ENCODE data around the gene CDK19. TPM values are rescaled to one million over a fixed set of nuclear protein-coding genes. Genes with fewer than 3 reads are reported as not detected.

Gene CDK19
- total and polyA plus RNA-seq, 10 of the 15 experiments (the other 5 are each of a cell fraction or from before 2014, with no cell fraction given) = 4.6 to 21.4 (median 12.4) TPM

GRCh38 chr6:110573136-110573535 lies 242.1 kb downstream of the CDK19 start:
- BruUV-seq (replicated peaks) = no TSS peak
- Histone ChIP-seq H2AFZ (ENCODE audit: control insufficient read depth, low read depth, low read length) (no peak overlapping the region), H3K9me3 (replicated peaks; ENCODE audit: control insufficient read depth, insufficient read depth, low read length) (no peaks in the 10 kb centered on the region), H3K79me2 (ENCODE audit: control insufficient read depth, insufficient read depth, low read length) (no peaks in the 10 kb centered on the region), H3K4me3 (no peak overlapping the region), H4K20me1 (ENCODE audit: control insufficient read depth, insufficient read depth) (no peaks in the 10 kb centered on the region), H3K9ac (ENCODE audit: control insufficient read depth, insufficient read depth, low read length) (no peak overlapping the region), H3K27me3 (replicated peaks in 1 of 2; ENCODE audit: control insufficient read depth in 2 of 2, insufficient read depth in 2 of 2, low read length in 1 of 2) (no peaks in the 10 kb centered on the region), H3K4me1 (ENCODE audit: control insufficient read depth, insufficient read depth, low read length) (no peaks in the 10 kb centered on the region), H3K36me3 (ENCODE audit: control insufficient read depth in 2 of 2, insufficient read depth in 2 of 2, low read length in 1 of 2) (no peaks in the 10 kb centered on the region), H3K4me2 (ENCODE audit: control insufficient read depth, insufficient read depth) (no peak overlapping the region), H3K27ac (ENCODE audit: control insufficient read depth, insufficient read depth) (no peak overlapping the region)
- ChIA-PET POLR2A (no interaction called here), CTCF (no interaction called here), RAD21 (ENCODE audit: unreplicated experiment) (no interaction called here), SMC1A (ENCODE audit: uncharacterized antibody, unreplicated experiment) (interaction anchor here (0.7 kb wide), 1 partner anchor 317 kb away, joined by 3 read pairs; no protein-coding TSS in a partner anchor)
- TF ChIP-seq CHD2 (IDR thresholded peaks at IDR 0.05; ENCODE audit: borderline replicate concordance, low read depth, low read length) (no peak), CHD4 (IDR thresholded peaks at IDR 0.05) (no peak), ELK1 (IDR thresholded peaks at IDR 0.05; ENCODE audit: low read depth, low read length) (no peak), MYB (IDR thresholded peaks at IDR 0.05; ENCODE audit: borderline replicate concordance, low read depth, low read length) (no peak), NFXL1 (IDR thresholded peaks at IDR 0.05; ENCODE audit: borderline replicate concordance) (no peak), RELA (IDR thresholded peaks at IDR 0.05; ENCODE audit: borderline replicate concordance, partially characterized antibody) (no peak)
- ATAC-seq = no peak
- intact Hi-C loops (cut with micrococcal nuclease; ENCODE audit: unreplicated experiment) (no loop called here), in situ Hi-C loops (cut with MboI) (no loop called here)
- no peak for DNase-seq (ENCODE audit: low read depth, low spot score)
- FAIRE-seq = no peak

GRCh38 chr6:110567957-110568696 lies 247.1 kb downstream of the CDK19 start:
- ChIA-PET CTCF (no interaction called here), RAD21 (ENCODE audit: unreplicated experiment) (no interaction called here), POLR2A (no interaction called here), SMC1A (ENCODE audit: uncharacterized antibody, unreplicated experiment) (interaction anchor here (1.4 kb wide), 1 partner anchor 23 kb away, joined by 3 read pairs; no protein-coding TSS in a partner anchor)
- ATAC-seq (no peak), DNase-seq (ENCODE audit: low read depth, low spot score) (no peak), FAIRE-seq (no peak)
- Histone ChIP-seq H3K4me2 (ENCODE audit: control insufficient read depth, insufficient read depth) (no peak overlapping the region), H2AFZ (ENCODE audit: control insufficient read depth, low read depth, low read length) (no peak overlapping the region), H3K27ac (ENCODE audit: control insufficient read depth, insufficient read depth) (no peak overlapping the region), H3K4me3 (no peak overlapping the region), H3K9ac (ENCODE audit: control insufficient read depth, insufficient read depth, low read length) (no peak overlapping the region), H3K27me3 (replicated peaks in 1 of 2; ENCODE audit: control insufficient read depth in 2 of 2, insufficient read depth in 2 of 2, low read length in 1 of 2) (no peaks in the 10 kb centered on the region), H3K4me1 (ENCODE audit: control insufficient read depth, insufficient read depth, low read length) (no peaks in the 10 kb centered on the region), H3K9me3 (replicated peaks; ENCODE audit: control insufficient read depth, insufficient read depth, low read length) (no peaks in the 10 kb centered on the region), H3K36me3 (ENCODE audit: control insufficient read depth in 2 of 2, insufficient read depth in 2 of 2, low read length in 1 of 2) (no peaks in the 10 kb centered on the region), H3K79me2 (ENCODE audit: control insufficient read depth, insufficient read depth, low read length) (no peaks in the 10 kb centered on the region), H4K20me1 (ENCODE audit: control insufficient read depth, insufficient read depth) (no peaks in the 10 kb centered on the region)
- WGBS (ENCODE audit: insufficient coverage, insufficient replicate concordance, low lambda C conversion rate, missing lambda C conversion rate) = 68% methylated on average over 7 of the region's 7 CpGs
- in situ Hi-C loops (cut with MboI) (no loop called here), intact Hi-C loops (cut with micrococcal nuclease; ENCODE audit: unreplicated experiment) (no loop called here)
- no TSS peak for BruUV-seq (replicated peaks)
- TF ChIP-seq NBN (IDR thresholded peaks at IDR 0.05) (no peak), ZNF274 (IDR thresholded peaks at IDR 0.05; ENCODE audit: insufficient read depth, insufficient read length) (no peak), POLR2AphosphoS5 (IDR thresholded peaks at IDR 0.05; ENCODE audit: low read length) (no peak), NRF1 (conservative IDR thresholded peaks at IDR 0.05; ENCODE audit: low read depth, low read length) (no peak), ATF7 (IDR thresholded peaks at IDR 0.05; ENCODE audit: low read depth) (no peak), SRF (IDR thresholded peaks at IDR 0.05; ENCODE audit: low read depth in 2 of 2, low read length in 2 of 2) (no peak), MEF2A (IDR thresholded peaks at IDR 0.05; ENCODE audit: insufficient read depth, low read depth, low read length) (no peak), ELK1 (IDR thresholded peaks at IDR 0.05; ENCODE audit: low read depth, low read length) (no peak), TARDBP (IDR thresholded peaks at IDR 0.05; ENCODE audit: borderline replicate concordance) (no peak)

Data from GM12878 (cell line).